Measurements from ENCODE around the gene OSBPL10. TPM values are rescaled to one million over a fixed set of nuclear protein-coding genes. Genes with fewer than 3 reads are reported as not detected.

Gene OSBPL10
- total RNA-seq, 1 donor from 2014 or later: 18.8 TPM

DNA sequence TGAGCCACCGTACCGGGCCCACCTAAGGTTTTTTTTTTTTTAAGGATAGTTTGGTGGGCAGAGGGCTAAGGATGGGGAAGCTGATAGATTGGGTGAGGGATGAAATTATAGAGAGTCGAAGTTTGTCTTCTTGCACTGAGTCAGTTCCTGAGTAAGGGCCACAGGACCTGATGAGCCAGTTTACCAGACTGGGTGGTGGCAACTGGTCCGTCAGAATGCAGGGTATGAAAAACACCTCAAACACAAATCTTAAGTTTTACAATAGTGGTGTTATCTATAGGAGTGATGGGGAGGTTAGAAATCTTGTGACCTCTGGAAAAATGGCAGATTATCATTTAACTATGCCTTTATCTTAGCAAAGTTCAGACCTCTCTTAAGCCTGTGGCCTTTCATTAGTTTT is 3.3 kb upstream of the OSBPL10 start:
- no peaks in the 10 kb centered on the region for H3K36me3 ChIP-seq
- no peak overlapping the region for H3K4me3 ChIP-seq
- no peak overlapping the region for H3K27ac ChIP-seq
- ATAC-seq: no peak
- H3K4me1 ChIP-seq: peaks cover 8% of the 10 kb centered on the region
- intact Hi-C loops (cut with DNase I): no loop called here
- no peak for DNase-seq
- TF ChIP-seq, protein P1, sequence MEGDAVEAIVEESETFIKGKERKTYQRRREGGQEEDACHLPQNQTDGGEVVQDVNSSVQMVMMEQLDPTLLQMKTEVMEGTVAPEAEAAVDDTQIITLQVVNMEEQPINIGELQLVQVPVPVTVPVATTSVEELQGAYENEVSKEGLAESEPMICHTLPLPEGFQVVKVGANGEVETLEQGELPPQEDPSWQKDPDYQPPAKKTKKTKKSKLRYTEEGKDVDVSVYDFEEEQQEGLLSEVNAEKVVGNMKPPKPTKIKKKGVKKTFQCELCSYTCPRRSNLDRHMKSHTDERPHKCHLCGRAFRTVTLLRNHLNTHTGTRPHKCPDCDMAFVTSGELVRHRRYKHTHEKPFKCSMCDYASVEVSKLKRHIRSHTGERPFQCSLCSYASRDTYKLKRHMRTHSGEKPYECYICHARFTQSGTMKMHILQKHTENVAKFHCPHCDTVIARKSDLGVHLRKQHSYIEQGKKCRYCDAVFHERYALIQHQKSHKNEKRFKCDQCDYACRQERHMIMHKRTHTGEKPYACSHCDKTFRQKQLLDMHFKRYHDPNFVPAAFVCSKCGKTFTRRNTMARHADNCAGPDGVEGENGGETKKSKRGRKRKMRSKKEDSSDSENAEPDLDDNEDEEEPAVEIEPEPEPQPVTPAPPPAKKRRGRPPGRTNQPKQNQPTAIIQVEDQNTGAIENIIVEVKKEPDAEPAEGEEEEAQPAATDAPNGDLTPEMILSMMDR (IDR thresholded peaks at IDR 0.05): no peak
- H3K9me3 ChIP-seq: peaks cover 14% of the 10 kb centered on the region
- no peaks in the 10 kb centered on the region for H3K27me3 ChIP-seq (ENCODE audit: low read depth)

DNA sequence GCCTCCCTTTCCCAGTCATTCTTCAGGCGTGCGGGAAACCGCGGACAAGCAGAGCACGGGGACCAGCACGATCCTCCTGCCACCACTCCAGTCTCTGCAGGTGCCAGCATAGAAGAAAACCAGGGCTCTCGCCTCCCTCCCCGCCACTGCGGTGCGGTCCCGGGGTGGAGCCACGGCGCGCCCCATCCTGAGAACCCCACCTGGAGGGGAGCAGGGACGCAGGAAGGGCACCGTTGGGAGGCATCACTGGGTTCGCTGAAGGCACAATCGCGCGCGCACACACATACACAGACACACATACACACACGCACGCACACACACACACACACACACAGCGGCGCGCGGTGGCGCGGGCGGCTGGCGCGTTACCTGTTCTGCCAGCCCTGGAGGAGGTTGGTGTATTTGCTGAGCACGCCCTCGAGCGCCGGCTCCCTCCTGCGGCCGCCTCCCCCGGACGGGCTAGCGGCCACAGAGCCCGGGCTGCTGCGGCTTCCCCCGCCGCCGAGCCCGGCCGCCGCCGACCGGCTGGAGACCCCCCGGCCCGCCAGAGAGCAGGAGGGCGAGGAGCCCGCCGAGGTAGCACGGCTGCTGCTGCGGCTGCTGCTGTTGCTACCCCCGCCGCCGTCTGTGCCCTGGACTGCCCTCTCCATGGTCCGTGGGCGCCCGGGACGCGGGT is 394 bp downstream of the OSBPL10 start:
- intact Hi-C loops (cut with DNase I): no loop called here
- H3K4me1 ChIP-seq: peaks cover 13% of the 10 kb centered on the region
- H3K27ac ChIP-seq: peak overlapping the region; percentile 88
- H3K9me3 ChIP-seq: no peaks in the 10 kb centered on the region
- ATAC-seq: peak; percentile 89 to 91
- H3K27me3 ChIP-seq (ENCODE audit: low read depth): no peaks in the 10 kb centered on the region
- TF ChIP-seq, protein P1 (IDR thresholded peaks at IDR 0.05): no peak
- no peaks in the 10 kb centered on the region for H3K36me3 ChIP-seq
- H3K4me3 ChIP-seq: peak overlapping the region; percentile 67
- peak; percentile 87 for DNase-seq

DNA sequence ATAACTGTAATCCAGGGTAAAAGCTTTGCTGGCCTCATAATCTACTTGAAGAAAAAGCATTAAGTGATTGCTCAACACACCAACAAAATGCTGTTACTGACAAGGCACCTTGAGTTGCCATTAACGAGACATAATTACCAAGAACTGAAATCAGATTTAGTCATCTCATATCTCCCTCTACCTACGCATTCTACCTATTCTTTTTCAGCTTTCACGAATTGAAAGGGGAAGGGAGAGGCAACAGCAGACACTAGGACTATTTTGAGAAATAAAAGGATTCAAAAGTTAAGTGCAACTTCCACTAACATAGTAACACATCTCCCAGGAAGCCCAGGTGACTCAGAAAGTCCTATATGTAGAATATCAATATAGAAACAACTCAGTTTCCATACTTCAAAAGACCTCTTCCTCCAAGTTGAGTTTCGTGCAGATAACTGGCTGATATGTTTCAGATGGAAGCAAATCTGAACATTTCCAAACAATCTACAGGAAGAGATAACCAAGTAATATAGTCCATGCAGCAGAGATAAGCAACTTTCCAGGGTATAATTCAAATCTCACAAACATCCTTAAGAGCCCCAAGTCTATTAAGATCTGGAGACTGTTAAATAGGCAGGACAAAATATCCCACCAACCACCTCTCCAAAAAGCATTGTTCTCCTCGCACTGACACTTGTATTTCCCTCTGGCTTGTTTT is 1.9 kb downstream of the OSBPL10 start:
- intact Hi-C loops (cut with DNase I): no loop called here
- H3K27me3 ChIP-seq (ENCODE audit: low read depth): no peaks in the 10 kb centered on the region
- no peaks in the 10 kb centered on the region for H3K36me3 ChIP-seq
- H3K9me3 ChIP-seq: no peaks in the 10 kb centered on the region
- TF ChIP-seq, protein P1 (IDR thresholded peaks at IDR 0.05): no peak
- H3K4me3 ChIP-seq: peak overlapping the region; percentile 67
- H3K4me1 ChIP-seq: peaks cover 13% of the 10 kb centered on the region
- no peak for DNase-seq
- H3K27ac ChIP-seq: no peak overlapping the region
- no peak for ATAC-seq

DNA sequence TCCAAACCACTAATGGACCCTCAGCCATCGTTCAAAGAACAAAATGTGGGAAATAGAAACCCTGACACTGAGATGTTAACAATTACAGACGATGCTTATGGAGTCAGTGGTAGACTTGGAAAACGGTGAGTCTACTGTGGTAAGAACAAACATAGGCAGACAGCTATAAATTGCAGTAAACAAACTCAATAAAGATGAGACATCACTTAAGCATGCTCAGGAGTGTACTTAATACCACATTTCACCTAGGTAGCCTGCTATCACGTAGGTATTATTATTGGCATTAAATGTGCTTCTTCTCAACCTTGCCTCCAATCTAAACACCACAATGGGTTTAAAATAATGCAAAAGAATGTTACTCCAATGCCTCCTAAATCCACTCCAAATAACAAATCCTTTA is 2.5 kb downstream of the OSBPL10 start:
- H3K9me3 ChIP-seq: no peaks in the 10 kb centered on the region
- H3K27ac ChIP-seq: no peak overlapping the region
- no peaks in the 10 kb centered on the region for H3K27me3 ChIP-seq (ENCODE audit: low read depth)
- no peak overlapping the region for H3K4me3 ChIP-seq
- DNase-seq: no peak
- intact Hi-C loops (cut with DNase I): no loop called here
- TF ChIP-seq, protein P1 (IDR thresholded peaks at IDR 0.05): no peak
- ATAC-seq: no peak
- H3K4me1 ChIP-seq: peaks cover 13% of the 10 kb centered on the region
- H3K36me3 ChIP-seq: no peaks in the 10 kb centered on the region

DNA sequence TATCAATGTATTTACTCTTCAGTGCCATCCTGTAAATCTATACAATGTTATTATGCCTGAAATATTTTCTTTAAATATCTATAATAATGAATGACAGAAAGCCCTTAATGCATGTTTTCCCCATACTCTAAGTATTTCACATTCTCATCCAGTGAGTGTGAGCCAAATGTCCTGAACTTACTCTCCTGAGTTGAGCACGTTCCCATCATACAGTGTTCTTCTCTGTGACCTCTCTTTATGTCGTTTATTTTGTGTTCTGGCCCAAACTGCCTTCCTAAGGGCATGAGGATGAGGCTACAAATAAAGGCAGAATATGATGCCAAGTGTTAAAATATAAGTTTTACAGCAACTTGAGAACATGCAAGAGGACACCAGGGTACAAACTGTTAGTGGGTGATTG is 3.3 kb downstream of the OSBPL10 start:
- peaks cover 13% of the 10 kb centered on the region for H3K4me1 ChIP-seq
- no peaks in the 10 kb centered on the region for H3K27me3 ChIP-seq (ENCODE audit: low read depth)
- H3K36me3 ChIP-seq: no peaks in the 10 kb centered on the region
- H3K4me3 ChIP-seq: no peak overlapping the region
- intact Hi-C loops (cut with DNase I): no loop called here
- no peak overlapping the region for H3K27ac ChIP-seq
- ATAC-seq (no peak), DNase-seq (no peak)
- H3K9me3 ChIP-seq: no peaks in the 10 kb centered on the region
- TF ChIP-seq, protein P1 (IDR thresholded peaks at IDR 0.05): no peak

Data from lower lobe of right lung (tissue), 2 donors.